WTC11 (cell line): ENCODE data around the gene IFITM10.

ENCODE experiments used
- ELF4 ChIP-seq: sonication (generic); formaldehyde crosslinking; IDR thresholded peaks from 2 replicates; pipeline ENCODE4 v1.8.1; 2022; ENCODE audit warnings: low read depth, mild to moderate bottlenecking, moderate library complexity, missing genetic modification reagents
- ESRRA ChIP-seq: sonication (generic); formaldehyde crosslinking; IDR thresholded peaks from 2 replicates; pipeline ENCODE4 v1.8.1; 2022; ENCODE audit warnings: mild to moderate bottlenecking, missing genetic modification reagents, borderline replicate concordance
- ETV6 ChIP-seq: sonication (generic); formaldehyde crosslinking; IDR thresholded peaks from 2 replicates; pipeline ENCODE4 v1.8.1; 2022; ENCODE audit warnings: mild to moderate bottlenecking, missing genetic modification reagents
- GABPB1 ChIP-seq: sonication (generic); formaldehyde crosslinking; IDR thresholded peaks from 2 replicates; pipeline ENCODE4 v1.8.1; 2023; ENCODE audit warnings: mild to moderate bottlenecking, missing genetic modification reagents
- ZNF232 ChIP-seq: sonication (generic); formaldehyde crosslinking; IDR thresholded peaks from 2 replicates; pipeline ENCODE4 v1.8.0; 2022; ENCODE audit warnings: mild to moderate bottlenecking, missing genetic modification reagents
- TF ChIP-seq, protein P1 (sequence below): sonication (generic); formaldehyde crosslinking; IDR thresholded peaks from 2 replicates; pipeline ENCODE4 v1.8.0; 2022; ENCODE audit warnings: mild to moderate bottlenecking, missing genetic modification reagents
- TF ChIP-seq, protein P2 (sequence below): fragments of 200-600 bp; IDR thresholded peaks from 2 replicates; pipeline ENCODE4 v1.8.0; 2022; ENCODE audit warnings: antibody characterized with exemption

DNA sequence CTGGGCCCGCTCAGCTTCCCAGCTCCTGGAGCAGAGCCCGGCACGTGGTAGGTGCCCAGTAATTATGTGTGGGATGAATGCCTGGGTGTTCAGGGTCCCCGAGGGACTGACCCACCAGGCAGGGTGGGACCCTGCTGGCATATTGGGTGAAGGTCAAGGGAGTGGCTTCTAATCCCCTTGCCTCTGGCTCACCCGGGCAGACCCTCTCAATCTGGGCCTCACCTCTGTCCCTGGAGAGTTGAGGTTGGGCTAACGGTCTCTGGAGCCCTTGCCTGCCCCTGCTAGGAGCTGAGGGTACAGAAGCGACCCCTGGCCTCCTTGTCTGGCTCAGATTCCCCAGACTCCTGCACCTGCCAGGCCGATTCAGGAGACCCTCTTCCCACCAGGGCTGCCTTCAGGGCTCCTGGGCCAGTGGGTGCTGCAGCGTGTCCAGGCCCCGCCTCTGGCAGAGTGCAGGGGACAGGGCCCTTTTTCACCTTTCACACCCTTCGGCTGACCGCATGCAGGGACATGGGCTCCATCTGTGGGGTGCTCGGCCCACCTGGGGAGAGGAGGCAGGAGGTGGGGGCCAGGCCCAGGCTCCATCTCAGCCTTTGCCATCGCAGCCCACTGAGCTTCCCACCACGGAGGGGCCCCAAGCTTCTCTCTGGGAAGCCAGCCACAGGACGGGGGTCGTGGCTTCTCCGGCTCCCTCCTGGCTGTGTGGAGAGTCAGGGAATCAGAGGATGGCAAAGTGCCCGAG, 17.2 kb upstream of the IFITM10 start:
- TF ChIP-seq ELF4 (CRISPR knock-in tag) (no peak), ZNF232 (CRISPR knock-in tag) (no peak), GABPB1 (CRISPR knock-in tag) (no peak), ESRRA (no peak), ETV6 (no peak)
- TF ChIP-seq, protein P1, sequence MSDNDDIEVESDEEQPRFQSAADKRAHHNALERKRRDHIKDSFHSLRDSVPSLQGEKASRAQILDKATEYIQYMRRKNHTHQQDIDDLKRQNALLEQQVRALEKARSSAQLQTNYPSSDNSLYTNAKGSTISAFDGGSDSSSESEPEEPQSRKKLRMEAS (CRISPR knock-in tag), result no peak
- TF ChIP-seq, protein P2, sequence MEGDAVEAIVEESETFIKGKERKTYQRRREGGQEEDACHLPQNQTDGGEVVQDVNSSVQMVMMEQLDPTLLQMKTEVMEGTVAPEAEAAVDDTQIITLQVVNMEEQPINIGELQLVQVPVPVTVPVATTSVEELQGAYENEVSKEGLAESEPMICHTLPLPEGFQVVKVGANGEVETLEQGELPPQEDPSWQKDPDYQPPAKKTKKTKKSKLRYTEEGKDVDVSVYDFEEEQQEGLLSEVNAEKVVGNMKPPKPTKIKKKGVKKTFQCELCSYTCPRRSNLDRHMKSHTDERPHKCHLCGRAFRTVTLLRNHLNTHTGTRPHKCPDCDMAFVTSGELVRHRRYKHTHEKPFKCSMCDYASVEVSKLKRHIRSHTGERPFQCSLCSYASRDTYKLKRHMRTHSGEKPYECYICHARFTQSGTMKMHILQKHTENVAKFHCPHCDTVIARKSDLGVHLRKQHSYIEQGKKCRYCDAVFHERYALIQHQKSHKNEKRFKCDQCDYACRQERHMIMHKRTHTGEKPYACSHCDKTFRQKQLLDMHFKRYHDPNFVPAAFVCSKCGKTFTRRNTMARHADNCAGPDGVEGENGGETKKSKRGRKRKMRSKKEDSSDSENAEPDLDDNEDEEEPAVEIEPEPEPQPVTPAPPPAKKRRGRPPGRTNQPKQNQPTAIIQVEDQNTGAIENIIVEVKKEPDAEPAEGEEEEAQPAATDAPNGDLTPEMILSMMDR, result no peak
